Kidney (tissue), 14 donors: ENCODE data around the gene ZNF787. TPM values are rescaled to one million over a fixed set of nuclear protein-coding genes. Genes with fewer than 3 reads are reported as not detected.
"Not testable (repeated sequence)": the region's sequence is repeated elsewhere in the genome, so short reads cannot be mapped to it uniquely, and the experiment has no call there.

Source experiments
- DNase-seq, 5 donors: peaks; one replicate each; pipeline ENCODE4 v3.0.0-alpha.2; 2013 to 2020
- FAIRE-seq: peaks from 2 replicates; lab custom pipeline; 2012; peaks lifted over from hg19 to GRCh38; lab: Jason Lieb, UNC
- H3K27ac ChIP-seq, 2 donors: one replicate each; pipeline ENCODE4 v1.7.0; 2013; ENCODE audit warnings: low read depth in 2 of 2, low read length in 2 of 2, inconsistent platforms in 1 of 2
- H3K27me3 ChIP-seq: one replicate; pipeline ENCODE4 v1.7.1; 2013; ENCODE audit warnings: low read length, inconsistent platforms; ENCODE audit not compliant: control insufficient read depth, insufficient read depth
- H3K36me3 ChIP-seq, 3 donors: one replicate each; pipeline versions ENCODE4 v1.7.0 to v1.7.1; 2013; ENCODE audit warnings: low read length in 3 of 3, control low read depth in 1 of 3, inconsistent platforms in 1 of 3; ENCODE audit not compliant: insufficient read depth in 3 of 3, control insufficient read depth in 2 of 3
- H3K4me1 ChIP-seq, 3 donors: one replicate each; pipeline versions ENCODE4 v1.7.0 to v1.7.1; 2013; ENCODE audit warnings: low read length in 3 of 3, inconsistent platforms in 1 of 3, low read depth in 1 of 3; ENCODE audit not compliant: control insufficient read depth in 2 of 3, insufficient read depth in 2 of 3
- H3K4me3 ChIP-seq, 3 donors: one replicate each; pipeline versions ENCODE4 v1.7.0 to v1.8.1; 2013; ENCODE audit warnings: low read length in 3 of 3, control low read depth in 1 of 3, inconsistent platforms in 1 of 3
- H3K9ac ChIP-seq, 3 donors: one replicate each; pipeline versions ENCODE4 v1.7.0 to v1.7.1; 2013; ENCODE audit warnings: low read length in 3 of 3, control low read depth in 1 of 3, inconsistent platforms in 1 of 3
- H3K9me3 ChIP-seq, 3 donors: one replicate each; pipeline versions ENCODE4 v1.7.0 to v1.7.1; 2013; ENCODE audit warnings: low read length in 3 of 3, control low read depth in 1 of 3, inconsistent platforms in 1 of 3; ENCODE audit not compliant: control insufficient read depth in 2 of 3, insufficient read depth in 1 of 3
- CTCF ChIP-seq: IDR thresholded peaks from 3 replicates; pipeline ENCODE4 v1.5.1; 2012; ENCODE audit warnings: mild to moderate bottlenecking, moderate library complexity, borderline replicate concordance; ENCODE audit not compliant: insufficient read depth; ENCODE audit errors: extremely low read depth
- intact Hi-C: fragments of 100-400 bp; cut with DNase I; formaldehyde crosslinking; loops from one replicate; pipeline ENCODE4 v1.11.1; 2022
- polyA plus RNA-seq: library from polyadenylated mRNA; stranded (reverse); fragments of 350-450 nt; fragmentation: Illumina TruSeq; extraction: RNeasy Lipid Tissue Mini Kit (QIAGEN cat#74804); gene quantifications from one replicate; pipeline ENCODE4 v1.2.3, GENCODE V29; 2014; ENCODE audit warnings: low read depth, low replicate concordance; ENCODE audit not compliant: insufficient read depth
- total RNA-seq: library from RNA; stranded (reverse); fragmentation: NEBNext Ultra II Directional; extraction: Animal tissue kit (Norgen Biotek cat#: 25700); gene quantifications from one replicate; pipeline ENCODE4 v1.2.1, GENCODE V29; 2021
- donor health status: control.
- donor health status: control.
- donor health status: control.
- donor health status: control.
- donor health status: control.
- donor health status: DM: yes; HTN: yes; CAD: no.
- donor health status: Normal renal cell carcinoma (clear cell type).

Gene ZNF787
- total and polyA plus RNA-seq, 2 donors from 2014 or later: 23.0 to 31.9 TPM

- Histone ChIP-seq H3K27me3 (no peaks in the 10 kb centered on the region), H3K4me1 (no peaks in the 10 kb centered on the region), H3K4me3 (no peak overlapping the region), H3K27ac (no peak overlapping the region), H3K9me3 (no peaks in the 10 kb centered on the region), H3K9ac (no peak overlapping the region), H3K36me3 (peaks cover 0 to 10% (median 2%) of the 10 kb centered on the region in 3 donors)
- FAIRE-seq (no peak), DNase-seq (no peak)
- intact Hi-C loops: loop anchor here (10.0 kb wide), 1 partner anchor 46 kb away; no protein-coding TSS in a partner anchor
- no peak for TF ChIP-seq CTCF
These were observed 29.3 kb upstream of the ZNF787 start for GRCh38 chr19:56150358-56150757.

GRCh38 chr19:56149656-56150038 lies 28.6 kb upstream of the ZNF787 start:
- H3K4me3 ChIP-seq: no peak overlapping the region
- no peak for TF ChIP-seq CTCF
- DNase-seq (no peak), FAIRE-seq (no peak)
- no peaks in the 10 kb centered on the region for H3K4me1 ChIP-seq
- no peak overlapping the region for H3K9ac ChIP-seq
- H3K27ac ChIP-seq: no peak overlapping the region
- intact Hi-C loops: loop anchor here (10.0 kb wide), 1 partner anchor 45 kb away; no protein-coding TSS in a partner anchor
- H3K9me3 ChIP-seq: no peaks in the 10 kb centered on the region
- H3K27me3 ChIP-seq: no peaks in the 10 kb centered on the region
- peaks cover 0 to 6% (median 2%) of the 10 kb centered on the region in 3 donors for H3K36me3 ChIP-seq

GRCh38 chr19:56148955-56149655 lies 28.0 kb upstream of the ZNF787 start:
- H3K9ac ChIP-seq, H3K4me1 ChIP-seq, H3K27me3 ChIP-seq, H3K27ac ChIP-seq, H3K36me3 ChIP-seq, intact Hi-C loops, DNase-seq, H3K4me3 ChIP-seq, FAIRE-seq, H3K9me3 ChIP-seq: not testable (repeated sequence)

- Histone ChIP-seq H3K4me3 (no peak overlapping the region), H3K27ac (no peak overlapping the region), H3K4me1 (peaks cover 0 to 4% (median under 1%) of the 10 kb centered on the region in 3 donors), H3K27me3 (no peaks in the 10 kb centered on the region), H3K36me3 (peaks cover 0 to 4% (median 2%) of the 10 kb centered on the region in 3 donors), H3K9me3 (no peaks in the 10 kb centered on the region), H3K9ac (no peak overlapping the region)
- DNase-seq (no peak), FAIRE-seq (no peak)
- intact Hi-C loops: no loop called here
- TF ChIP-seq CTCF: no peak
These were observed 27.0 kb upstream of the ZNF787 start for GRCh38 chr19:56148096-56148495.
